HG03095 (cell line): ENCODE results near the gene TMEM139.

ENCODE experiments used
- ATAC-seq: cut with Tn5 transposase; IDR thresholded peaks from one replicate; pipeline ENCODE4 v1.9.1; 2021; ENCODE audit warnings: moderate library complexity; ENCODE audit not compliant: unreplicated experiment

TMEM139 gene

DNA sequence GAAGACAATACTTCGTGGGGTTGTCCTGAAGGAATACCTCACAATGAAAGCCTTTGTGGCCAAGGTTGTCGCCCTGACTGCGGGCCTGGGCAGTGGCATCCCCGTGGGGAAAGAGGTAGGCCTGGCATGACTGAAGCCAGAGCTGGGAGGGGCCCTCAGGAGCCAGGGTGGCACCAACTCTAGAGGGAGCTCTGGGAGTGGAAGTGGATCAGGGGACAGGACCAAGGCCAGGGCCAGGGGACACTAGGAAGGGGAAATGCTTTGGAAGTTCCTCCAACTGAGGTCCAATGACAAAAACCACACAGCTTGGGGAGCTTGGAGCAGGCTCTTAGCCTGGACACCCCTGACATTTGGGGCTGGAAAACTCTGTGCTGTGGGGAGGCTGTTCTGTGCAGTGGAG, 37.0 kb downstream of the TMEM139 start:
- ATAC-seq: no peak

GRCh38 chr7:143322760-143323633, 38.2 kb downstream of the TMEM139 start:
- no peak for ATAC-seq

GRCh38 chr7:143323653-143324052, 38.9 kb downstream of the TMEM139 start:
- ATAC-seq: no peak

- no peak for ATAC-seq
Measured at GRCh38 chr7:143325240-143325639, 40.5 kb downstream of the TMEM139 start.

DNA sequence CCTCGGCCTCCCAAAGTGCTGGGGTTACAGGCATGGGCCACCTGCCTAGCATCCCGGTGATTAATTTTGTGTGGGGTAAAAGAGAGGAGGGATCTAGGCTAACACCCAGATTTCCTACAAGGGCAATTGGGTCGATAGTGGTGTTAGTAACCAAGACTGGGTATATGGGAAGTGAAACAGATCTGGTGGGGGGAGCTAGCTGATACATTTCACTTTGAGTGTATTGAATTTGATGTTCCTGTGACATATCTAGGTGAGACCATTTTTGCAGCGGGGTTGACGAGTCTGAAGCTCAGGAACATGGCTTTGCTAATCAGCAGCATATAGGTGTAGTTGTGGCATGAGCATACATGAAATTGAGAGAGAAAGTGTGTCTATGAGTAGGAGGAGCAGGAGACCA, 43.1 kb downstream of the TMEM139 start:
- ATAC-seq: peak; percentile 61

DNA sequence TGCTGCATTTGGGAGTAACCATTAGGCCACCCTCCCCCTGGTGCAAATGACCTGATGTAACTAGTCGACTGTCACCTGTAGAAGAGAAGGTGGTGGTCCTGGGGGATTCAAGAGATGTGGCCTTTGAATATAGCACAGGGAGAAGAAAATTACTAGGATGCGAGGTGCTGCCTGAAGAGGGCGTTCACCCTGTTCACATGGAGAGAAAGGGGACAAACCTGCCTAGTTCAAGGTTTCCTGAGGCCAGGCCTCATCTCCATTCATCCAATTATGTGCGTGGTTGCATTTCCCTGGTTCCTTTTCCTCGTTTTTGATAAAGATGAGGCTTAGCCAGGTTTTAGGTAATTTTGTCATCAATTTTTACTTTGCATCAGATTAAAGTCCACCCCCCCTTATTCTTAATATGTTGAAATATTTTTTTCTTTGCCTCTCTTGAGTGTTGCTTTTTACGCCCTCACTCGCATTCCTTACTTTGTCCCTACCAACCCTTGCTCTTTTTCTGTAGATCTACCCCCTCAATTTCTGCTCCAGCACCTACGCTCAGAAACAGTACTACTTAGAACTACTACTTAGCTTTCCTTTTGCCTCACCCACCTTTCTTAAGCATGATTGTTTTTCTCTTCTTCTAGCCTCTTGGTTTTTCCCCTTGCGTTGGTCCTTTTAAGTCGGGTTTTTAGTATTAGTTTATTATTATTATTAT, 44.9 kb downstream of the TMEM139 start:
- ATAC-seq: no peak

- no peak for ATAC-seq
Measured at GRCh38 chr7:143331179-143331801, 46.5 kb downstream of the TMEM139 start.

DNA sequence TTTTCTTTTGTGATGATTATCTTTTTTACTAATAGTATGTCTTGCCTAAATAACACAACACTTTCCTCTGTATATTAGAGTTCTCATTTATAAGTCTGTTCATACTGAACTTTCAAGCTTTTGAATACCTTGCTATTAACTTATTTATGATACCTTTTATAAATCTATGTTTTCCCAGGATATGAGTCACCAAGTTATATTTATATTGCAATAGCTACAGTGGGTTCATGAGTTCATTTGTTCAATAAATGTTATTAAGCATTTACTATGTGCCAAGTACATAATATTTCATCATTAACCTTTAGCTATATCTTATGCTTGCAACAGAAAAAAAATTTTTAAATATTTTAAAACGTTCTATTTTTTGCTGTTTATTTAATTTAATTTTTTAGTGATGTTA, 49.5 kb downstream of the TMEM139 start:
- ATAC-seq: no peak

- no peak for ATAC-seq
Measured at GRCh38 chr7:143337216-143337615, 52.5 kb downstream of the TMEM139 start.
